Epithelial cell of esophagus (primary cell): ENCODE measurements around the gene IL17RE.

ENCODE experiments used
- DNase-seq: peaks from one replicate; pipeline ENCODE4 v3.0.0; 2010; ENCODE audit warnings: low read depth
- H3K4me3 ChIP-seq: 2 replicates; pipeline ENCODE4 v1.5.1; 2011; ENCODE audit warnings: mild to moderate bottlenecking, low read length, control low read depth
- CTCF ChIP-seq: IDR thresholded peaks from 2 replicates; pipeline ENCODE4 v1.5.1; 2011; ENCODE audit warnings: low read depth, mild to moderate bottlenecking, low read length, control low read depth, inconsistent platforms; ENCODE audit not compliant: insufficient read depth; ENCODE audit errors: missing control alignments

The IL17RE gene

GRCh38 chr3:9903238-9903624 lies 583 bp downstream of the IL17RE start:
- peak; percentile 31 for DNase-seq
- no peak for TF ChIP-seq CTCF
- H3K4me3 ChIP-seq = peak overlapping the region; percentile 86

- H3K4me3 ChIP-seq = peak overlapping the region; percentile 86
- no peak for TF ChIP-seq CTCF
- no peak for DNase-seq
These were observed 1.3 kb downstream of the IL17RE start for GRCh38 chr3:9903904-9904303.

- no peak for DNase-seq
- H3K4me3 ChIP-seq = no peak overlapping the region
- no peak for TF ChIP-seq CTCF
These were observed 3.8 kb downstream of the IL17RE start for GRCh38 chr3:9906480-9906879.

GRCh38 chr3:9908286-9908685 lies 5.6 kb downstream of the IL17RE start:
- no peak overlapping the region for H3K4me3 ChIP-seq
- TF ChIP-seq CTCF = no peak
- DNase-seq = no peak

GRCh38 chr3:9909221-9910013 lies 6.8 kb downstream of the IL17RE start:
- no peak for DNase-seq
- no peak for TF ChIP-seq CTCF
- no peak overlapping the region for H3K4me3 ChIP-seq

GRCh38 chr3:9911863-9912262 lies 9.2 kb downstream of the IL17RE start:
- TF ChIP-seq CTCF = no peak
- H3K4me3 ChIP-seq = no peak overlapping the region
- DNase-seq = no peak

- no peak overlapping the region for H3K4me3 ChIP-seq
- DNase-seq = peak; percentile 71
- TF ChIP-seq CTCF = no peak
These were observed 9.8 kb downstream of the IL17RE start for GRCh38 chr3:9912294-9912935.
